ENCODE data around the gene ITIH5.

DNA sequence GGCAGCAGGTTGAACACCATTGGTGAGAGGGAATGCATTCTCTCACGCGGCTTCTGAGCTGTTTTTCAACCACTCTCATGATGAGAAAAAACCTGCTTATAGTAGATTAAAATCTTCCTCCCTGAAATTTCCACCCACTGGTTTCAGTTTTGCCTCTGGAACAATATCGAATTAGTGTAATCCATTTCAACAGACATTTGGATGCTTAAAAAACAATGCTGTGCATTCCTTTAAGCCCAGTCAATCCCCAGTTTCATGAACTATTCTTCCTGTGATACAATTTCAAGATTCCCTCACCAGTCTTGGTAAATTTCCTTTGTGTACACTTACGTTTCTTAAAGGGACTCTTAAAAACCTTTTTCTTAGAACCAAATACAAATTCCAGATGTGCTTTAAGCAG lies 89.6 kb downstream of the ITIH5 start:
- TF ChIP-seq EZH2 (IDR thresholded peaks at IDR 0.05) = no peak
- TF ChIP-seq POLR2AphosphoS5 (IDR thresholded peaks at IDR 0.05; ENCODE audit: borderline replicate concordance, low read depth, low read length) = no peak
